ENCODE data around the gene TNFSF15.
A peak's percentile ranks its signal among the peaks of the same experiment; 100 is the strongest.

TNFSF15 gene

DNA sequence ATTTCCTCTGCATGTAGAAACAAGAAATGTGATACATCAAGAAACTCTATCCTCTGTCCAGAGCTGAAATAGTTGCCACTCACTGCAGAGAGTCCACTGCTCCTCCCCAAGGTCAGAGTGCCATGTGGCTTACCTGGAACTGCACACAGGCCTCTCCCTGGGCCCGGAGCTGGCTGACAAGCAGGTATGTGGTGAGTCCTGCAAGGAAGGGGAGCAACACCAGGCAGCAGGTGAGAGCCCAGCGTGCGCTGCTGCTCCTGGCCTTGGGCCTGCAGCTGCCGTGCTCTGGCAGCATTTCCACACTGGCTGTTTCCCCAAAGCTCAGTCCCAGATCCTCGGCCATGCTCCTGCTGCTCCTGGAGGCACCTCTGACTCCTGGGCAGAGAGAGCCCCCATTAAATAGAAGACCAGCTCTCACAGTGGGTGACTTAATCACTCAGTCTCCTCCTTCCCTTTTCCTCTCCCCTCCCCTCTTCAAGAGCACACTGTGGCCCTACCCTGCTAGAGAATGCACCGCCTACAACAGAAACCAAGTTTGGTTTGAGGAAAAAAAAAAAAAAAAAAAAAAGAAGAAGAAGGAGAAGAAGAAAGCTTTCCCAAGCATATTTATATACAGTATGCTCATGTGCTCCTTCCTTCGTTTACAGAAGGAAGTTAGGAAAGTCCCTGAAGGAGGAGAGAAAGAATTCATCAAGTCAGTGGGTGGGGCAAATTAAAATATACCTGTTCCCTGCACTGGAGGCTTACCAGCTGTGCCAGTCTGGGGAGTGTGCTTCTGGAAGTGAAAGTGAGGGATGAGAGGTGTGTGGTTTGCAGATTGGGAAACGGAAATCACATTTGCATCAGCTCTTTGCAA is at the start of gene TNFSF15:
TNFSF15 (minus strand) TSS at position 370 of the 856 bp plus-strand sequence; CDS start at position 343, 27 bp downstream.
- no peaks in the 10 kb centered on the region for H3K9me3 ChIP-seq (ENCODE audit: control insufficient read depth, insufficient read depth, low read depth, low read length)
- H3K4me1 ChIP-seq (ENCODE audit: control insufficient read depth, insufficient read depth, low read length): peaks cover 23% of the 10 kb centered on the region
- peak within 1 kb of the TSS; percentile 35 for H3K4me3 ChIP-seq (ENCODE audit: low read depth, low read length)
- no peaks in the 10 kb centered on the region for H3K36me3 ChIP-seq (ENCODE audit: control insufficient read depth, insufficient read depth, low read length)
- peaks cover 6% of the 10 kb centered on the region for H3K27me3 ChIP-seq (ENCODE audit: control insufficient read depth, insufficient read depth, low read length)
- H3K27ac ChIP-seq (ENCODE audit: low read depth, low read length): no peak within 1 kb of the TSS
- H3K9ac ChIP-seq (ENCODE audit: low read length): no peak within 1 kb of the TSS

DNA sequence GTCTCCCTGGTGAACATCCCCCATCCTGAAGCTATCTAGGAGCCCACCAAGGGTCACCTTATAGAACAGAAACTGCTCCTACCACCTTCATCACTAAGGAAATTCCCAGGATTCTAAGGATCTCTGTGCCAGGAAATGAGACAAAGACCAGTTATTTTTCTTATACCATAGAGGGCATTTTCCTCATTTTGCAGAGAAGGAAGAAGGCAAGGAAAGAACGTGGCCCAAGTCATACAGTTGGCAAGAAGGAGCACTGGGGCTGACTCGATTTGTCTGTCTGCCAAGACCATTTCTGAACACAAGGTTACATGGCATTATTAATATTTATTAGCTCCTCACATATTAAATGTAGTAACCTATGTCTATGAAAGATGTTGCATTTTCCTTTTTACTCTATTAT is 49.6 kb upstream of the TNFSF15 start:
- no peaks in the 10 kb centered on the region for H3K9me3 ChIP-seq (ENCODE audit: control insufficient read depth, insufficient read depth, low read depth, low read length)

DNA sequence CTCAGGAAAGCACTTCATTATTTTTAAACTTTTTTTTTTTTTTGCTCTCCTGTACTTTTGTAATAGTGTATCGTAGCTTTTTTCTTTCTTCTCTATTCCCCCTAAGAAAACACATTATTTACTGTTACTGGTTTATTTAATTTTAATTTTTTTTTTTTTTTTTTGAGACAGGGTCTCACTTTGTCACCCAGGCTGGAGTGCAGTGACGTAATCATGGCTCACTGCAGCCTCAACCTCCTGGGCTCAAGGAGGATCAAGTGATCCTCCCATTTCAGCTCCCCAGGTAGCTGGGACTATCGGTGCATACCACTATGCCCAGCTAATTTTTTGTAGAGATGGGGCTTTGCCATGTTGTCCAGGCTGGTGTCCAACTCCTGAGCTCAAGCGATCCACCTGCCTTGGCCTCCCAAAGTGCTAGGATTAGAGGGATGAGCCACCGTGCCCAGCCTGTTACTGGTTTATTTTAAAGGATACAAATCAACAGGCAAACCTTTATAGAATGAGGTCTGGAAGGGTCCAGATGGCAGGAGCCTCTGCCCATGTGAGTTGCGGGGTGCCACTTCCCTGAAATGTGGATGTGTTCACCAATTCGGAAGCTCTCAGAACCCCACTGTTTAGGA is 49.0 kb upstream of the TNFSF15 start:
- H3K36me3 ChIP-seq (ENCODE audit: control insufficient read depth, insufficient read depth, low read length): no peaks in the 10 kb centered on the region
- H3K4me1 ChIP-seq (ENCODE audit: control insufficient read depth, insufficient read depth, low read length): peaks cover 5% of the 10 kb centered on the region; the same call in 1 of the 2 replicates
- peaks cover 5% of the 10 kb centered on the region; the same call in 1 of the 2 replicates for H3K27me3 ChIP-seq (ENCODE audit: control insufficient read depth, insufficient read depth, low read length)
- H3K9ac ChIP-seq (ENCODE audit: low read length): no peak overlapping the region
- H3K4me3 ChIP-seq (ENCODE audit: low read depth, low read length): no peak overlapping the region
- H3K27ac ChIP-seq (ENCODE audit: low read depth, low read length): no peak overlapping the region
- no peaks in the 10 kb centered on the region for H3K9me3 ChIP-seq (ENCODE audit: control insufficient read depth, insufficient read depth, low read depth, low read length)

More for the DNA sequence above, 49.6 kb upstream of the TNFSF15 start:
- H3K27ac ChIP-seq (ENCODE audit: low read depth, low read length): no peak overlapping the region
- no peak overlapping the region for H3K9ac ChIP-seq (ENCODE audit: low read length)
- no peak overlapping the region for H3K4me3 ChIP-seq (ENCODE audit: low read depth, low read length)
- H3K27me3 ChIP-seq (ENCODE audit: control insufficient read depth, insufficient read depth, low read length): peaks cover 5% of the 10 kb centered on the region; the same call in 1 of the 2 replicates
- peaks cover 5% of the 10 kb centered on the region; the same call in 1 of the 2 replicates for H3K4me1 ChIP-seq (ENCODE audit: control insufficient read depth, insufficient read depth, low read length)
- no peaks in the 10 kb centered on the region for H3K36me3 ChIP-seq (ENCODE audit: control insufficient read depth, insufficient read depth, low read length)

DNA sequence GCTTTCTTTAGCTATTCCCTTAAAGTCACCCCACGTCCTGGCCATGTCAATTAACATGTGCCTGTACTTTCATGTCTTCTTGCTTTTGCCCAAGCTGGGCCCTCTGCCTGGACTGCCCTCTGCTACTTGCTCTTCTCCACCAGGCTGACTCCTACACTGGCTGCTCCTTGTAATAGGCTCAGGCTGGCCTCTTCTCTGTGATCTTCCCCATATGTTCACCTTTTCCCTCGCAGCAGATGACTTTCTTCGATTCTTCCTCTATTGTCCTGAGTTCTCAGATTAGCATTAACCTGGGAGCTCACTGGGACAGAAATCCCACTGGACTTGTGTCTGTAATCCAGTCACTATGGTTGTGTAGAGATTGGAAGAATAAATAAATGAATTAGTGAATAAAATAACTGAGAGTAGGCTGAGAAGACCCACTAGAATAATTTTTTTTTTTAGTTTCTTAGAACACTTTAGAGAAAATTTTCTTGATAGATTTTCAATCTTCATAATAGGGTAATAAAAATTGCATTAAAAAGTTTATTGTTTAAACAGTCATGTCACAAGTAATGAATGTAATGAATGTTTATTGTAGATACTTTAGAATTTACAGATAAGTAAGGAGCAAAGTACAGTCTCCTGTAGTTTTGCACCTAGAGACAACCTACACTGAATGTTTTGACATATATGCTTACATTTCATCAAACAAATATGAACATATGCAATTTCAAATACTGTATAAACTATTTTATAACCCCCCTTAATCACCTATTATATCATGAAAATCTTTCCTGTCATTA is 47.4 kb upstream of the TNFSF15 start:
- no peak overlapping the region for H3K27ac ChIP-seq (ENCODE audit: low read depth, low read length)
- H3K27me3 ChIP-seq (ENCODE audit: control insufficient read depth, insufficient read depth, low read length): no peaks in the 10 kb centered on the region

DNA sequence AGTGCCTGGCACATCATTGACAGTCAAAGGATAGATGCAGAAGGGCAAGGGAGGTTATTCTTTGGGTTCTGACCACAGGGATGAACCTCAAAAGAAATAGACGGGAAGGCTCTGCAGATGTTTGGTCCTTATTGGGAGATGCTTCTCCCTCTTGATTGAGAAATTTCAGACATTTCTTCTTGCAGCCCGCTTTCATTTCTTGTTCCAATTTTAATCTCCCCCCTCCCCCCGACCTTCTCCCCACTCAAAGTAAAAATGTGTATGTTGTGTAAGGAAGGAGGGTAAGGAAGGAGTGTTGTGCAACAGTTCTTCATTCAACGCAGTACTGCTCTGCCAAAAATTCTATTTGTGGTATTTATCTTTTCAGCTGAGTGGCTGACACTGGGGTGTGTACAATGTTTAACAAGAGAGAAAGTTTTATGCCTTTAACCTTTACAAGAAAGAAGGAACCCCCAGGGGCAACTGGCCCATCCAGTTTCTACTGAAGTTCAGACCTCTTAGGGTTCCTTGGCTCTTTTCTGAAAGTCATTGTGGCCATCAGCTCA is 46.3 kb upstream of the TNFSF15 start:
- Histone ChIP-seq H3K4me1 (ENCODE audit: control insufficient read depth, insufficient read depth, low read length) (peaks cover 5% of the 10 kb centered on the region; the same call in 1 of the 2 replicates), H3K36me3 (ENCODE audit: control insufficient read depth, insufficient read depth, low read length) (no peaks in the 10 kb centered on the region), H3K27ac (ENCODE audit: low read depth, low read length) (no peak overlapping the region), H3K9me3 (ENCODE audit: control insufficient read depth, insufficient read depth, low read depth, low read length) (no peaks in the 10 kb centered on the region), H3K4me3 (ENCODE audit: low read depth, low read length) (no peak overlapping the region), H3K27me3 (ENCODE audit: control insufficient read depth, insufficient read depth, low read length) (no peaks in the 10 kb centered on the region), H3K9ac (ENCODE audit: low read length) (no peak overlapping the region)

More for the DNA sequence above, 47.4 kb upstream of the TNFSF15 start:
- Histone ChIP-seq H3K36me3 (ENCODE audit: control insufficient read depth, insufficient read depth, low read length) (no peaks in the 10 kb centered on the region), H3K4me3 (ENCODE audit: low read depth, low read length) (no peak overlapping the region), H3K9me3 (ENCODE audit: control insufficient read depth, insufficient read depth, low read depth, low read length) (no peaks in the 10 kb centered on the region), H3K9ac (ENCODE audit: low read length) (no peak overlapping the region), H3K4me1 (ENCODE audit: control insufficient read depth, insufficient read depth, low read length) (peaks cover 5% of the 10 kb centered on the region; the same call in 1 of the 2 replicates)

DNA sequence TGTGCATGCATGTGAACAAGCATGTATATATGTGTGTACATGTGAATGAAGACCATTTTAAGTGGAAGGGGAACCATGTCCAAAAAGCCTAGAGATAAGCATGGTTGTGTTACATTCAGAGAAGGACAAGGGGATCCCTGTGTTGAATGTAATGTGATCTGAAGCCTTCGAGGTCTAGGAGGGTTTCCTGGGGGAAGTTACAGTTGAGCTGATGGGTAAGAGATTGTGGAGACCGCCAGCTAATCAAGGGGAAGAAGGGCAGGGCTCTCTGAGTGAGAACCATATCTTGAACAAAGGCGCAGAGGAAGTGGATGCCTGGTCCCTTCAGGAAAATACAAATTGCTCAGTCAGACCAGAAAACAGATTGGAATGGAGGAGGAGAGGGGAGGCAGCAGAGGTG is 45.5 kb upstream of the TNFSF15 start:
- no peaks in the 10 kb centered on the region for H3K27me3 ChIP-seq (ENCODE audit: control insufficient read depth, insufficient read depth, low read length)
- H3K4me3 ChIP-seq (ENCODE audit: low read depth, low read length): no peak overlapping the region
- no peak overlapping the region for H3K9ac ChIP-seq (ENCODE audit: low read length)
- no peak overlapping the region for H3K27ac ChIP-seq (ENCODE audit: low read depth, low read length)
- peaks cover 5% of the 10 kb centered on the region; the same call in 1 of the 2 replicates for H3K4me1 ChIP-seq (ENCODE audit: control insufficient read depth, insufficient read depth, low read length)
- H3K36me3 ChIP-seq (ENCODE audit: control insufficient read depth, insufficient read depth, low read length): no peaks in the 10 kb centered on the region
- no peaks in the 10 kb centered on the region for H3K9me3 ChIP-seq (ENCODE audit: control insufficient read depth, insufficient read depth, low read depth, low read length)

DNA sequence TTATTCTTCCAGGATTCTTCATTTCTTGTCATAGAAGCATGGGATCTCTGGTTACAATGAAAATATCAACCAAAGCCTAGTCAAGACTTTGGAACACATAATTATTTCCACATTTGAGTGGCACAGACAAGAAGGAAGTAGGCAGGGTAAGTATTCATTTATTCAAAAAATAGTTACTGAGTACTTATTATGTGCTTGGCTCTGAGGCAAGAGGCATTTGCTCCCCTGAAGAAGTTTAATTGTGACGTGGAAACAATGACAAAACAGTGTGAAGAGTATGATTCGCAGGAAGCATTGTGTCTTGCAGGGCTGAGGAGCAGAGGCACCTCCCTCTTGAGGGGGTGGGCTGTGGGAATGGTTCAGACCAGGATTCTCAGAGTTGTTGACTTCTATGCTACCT is 45.0 kb upstream of the TNFSF15 start:
- no peaks in the 10 kb centered on the region for H3K36me3 ChIP-seq (ENCODE audit: control insufficient read depth, insufficient read depth, low read length)
- H3K9me3 ChIP-seq (ENCODE audit: control insufficient read depth, insufficient read depth, low read depth, low read length): no peaks in the 10 kb centered on the region
- H3K27me3 ChIP-seq (ENCODE audit: control insufficient read depth, insufficient read depth, low read length): no peaks in the 10 kb centered on the region
- H3K4me3 ChIP-seq (ENCODE audit: low read depth, low read length): no peak overlapping the region
- H3K4me1 ChIP-seq (ENCODE audit: control insufficient read depth, insufficient read depth, low read length): peaks cover 5% of the 10 kb centered on the region; the same call in 1 of the 2 replicates
- no peak overlapping the region for H3K27ac ChIP-seq (ENCODE audit: low read depth, low read length)
- H3K9ac ChIP-seq (ENCODE audit: low read length): no peak overlapping the region

DNA sequence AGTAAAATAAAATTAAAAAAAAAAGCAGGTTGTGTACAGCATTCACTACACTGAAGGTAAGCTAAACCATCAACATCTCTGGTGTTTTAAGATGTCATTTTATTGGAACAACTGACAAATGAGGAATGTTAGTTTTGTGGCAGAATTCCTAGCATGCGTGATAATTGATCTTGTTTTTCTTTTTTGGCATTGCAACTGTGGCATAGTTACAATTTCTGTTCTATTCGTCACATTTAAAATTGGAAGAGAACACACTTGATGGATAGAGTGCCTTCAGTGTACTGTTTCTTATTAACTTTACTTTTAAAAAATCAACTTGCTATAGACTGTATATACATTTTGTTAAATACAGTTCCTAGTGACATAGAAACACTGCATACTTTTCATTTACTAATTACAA is 43.6 kb upstream of the TNFSF15 start:
- Histone ChIP-seq H3K9ac (ENCODE audit: low read length) (no peak overlapping the region), H3K9me3 (ENCODE audit: control insufficient read depth, insufficient read depth, low read depth, low read length) (no peaks in the 10 kb centered on the region), H3K36me3 (ENCODE audit: control insufficient read depth, insufficient read depth, low read length) (no peaks in the 10 kb centered on the region), H3K27ac (ENCODE audit: low read depth, low read length) (no peak overlapping the region), H3K27me3 (ENCODE audit: control insufficient read depth, insufficient read depth, low read length) (no peaks in the 10 kb centered on the region), H3K4me1 (ENCODE audit: control insufficient read depth, insufficient read depth, low read length) (peaks cover 5% of the 10 kb centered on the region; the same call in 1 of the 2 replicates), H3K4me3 (ENCODE audit: low read depth, low read length) (no peak overlapping the region)

DNA sequence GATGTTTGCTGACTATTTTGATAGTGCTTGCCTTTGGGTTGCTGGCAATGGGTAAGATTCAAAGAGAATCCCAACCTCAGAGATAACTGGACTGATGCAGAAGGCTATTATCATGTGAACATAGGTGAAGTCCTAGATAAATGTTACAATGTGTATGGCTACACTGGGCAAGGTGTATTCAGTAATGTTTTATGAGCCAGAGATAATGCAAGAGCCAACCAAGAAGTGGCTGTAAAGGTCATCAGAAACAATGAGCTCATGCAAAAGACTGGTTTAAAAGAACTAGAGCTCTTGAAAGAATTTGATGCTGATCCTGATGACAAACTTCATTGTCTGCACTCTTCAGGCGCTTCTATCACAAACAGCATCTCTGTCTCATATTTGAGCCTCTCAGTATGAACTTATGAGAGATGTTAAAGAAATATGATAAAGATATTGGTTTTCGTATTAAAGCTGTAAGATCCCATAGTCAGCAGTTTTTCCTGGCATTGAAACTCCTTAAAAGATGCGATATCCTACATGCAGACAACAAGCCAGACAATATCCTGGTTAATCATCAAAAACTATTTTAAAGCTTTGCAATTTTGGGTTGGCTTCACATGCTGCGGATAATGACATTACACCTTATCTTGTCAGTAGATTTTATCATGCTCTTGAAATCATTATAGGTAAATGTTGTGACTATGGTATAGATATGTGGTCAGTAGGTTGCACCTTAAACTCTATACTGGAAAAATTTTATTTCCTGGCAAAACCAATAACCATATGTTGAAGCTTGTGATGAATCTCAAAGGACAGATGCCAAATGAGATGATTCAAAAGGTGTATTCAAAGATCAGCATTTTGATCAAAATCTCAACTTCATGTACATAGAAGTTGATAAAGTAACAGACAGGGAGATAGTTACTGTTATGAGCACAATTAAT is 41.9 kb upstream of the TNFSF15 start:
- no peak overlapping the region for H3K4me3 ChIP-seq (ENCODE audit: low read depth, low read length)
- H3K9ac ChIP-seq (ENCODE audit: low read length): no peak overlapping the region
- H3K27me3 ChIP-seq (ENCODE audit: control insufficient read depth, insufficient read depth, low read length): no peaks in the 10 kb centered on the region
- H3K36me3 ChIP-seq (ENCODE audit: control insufficient read depth, insufficient read depth, low read length): no peaks in the 10 kb centered on the region
- peaks cover 5% of the 10 kb centered on the region; the same call in 1 of the 2 replicates for H3K4me1 ChIP-seq (ENCODE audit: control insufficient read depth, insufficient read depth, low read length)
- no peaks in the 10 kb centered on the region for H3K9me3 ChIP-seq (ENCODE audit: control insufficient read depth, insufficient read depth, low read depth, low read length)
- H3K27ac ChIP-seq (ENCODE audit: low read depth, low read length): no peak overlapping the region

DNA sequence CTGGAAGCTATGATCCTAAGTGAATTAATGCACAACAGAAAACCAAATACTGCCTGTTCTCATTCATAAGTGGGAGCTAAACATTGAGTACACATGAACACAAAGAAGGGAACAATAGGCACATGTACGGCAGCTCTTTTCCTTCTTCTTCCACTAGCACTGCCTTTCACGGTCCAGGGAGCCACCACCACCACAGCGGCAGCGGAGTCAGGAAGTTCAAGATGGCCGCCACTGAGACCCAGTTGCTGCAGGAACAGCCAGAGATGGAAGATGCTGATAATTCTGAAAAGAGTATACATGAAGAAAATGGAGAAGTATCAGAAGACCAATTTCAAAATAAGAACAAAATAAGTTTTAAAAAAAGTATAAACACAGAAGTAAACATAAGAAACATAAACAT is 39.5 kb upstream of the TNFSF15 start:
- H3K4me1 ChIP-seq (ENCODE audit: control insufficient read depth, insufficient read depth, low read length): no peaks in the 10 kb centered on the region
- no peaks in the 10 kb centered on the region for H3K36me3 ChIP-seq (ENCODE audit: control insufficient read depth, insufficient read depth, low read length)
- H3K9me3 ChIP-seq (ENCODE audit: control insufficient read depth, insufficient read depth, low read depth, low read length): no peaks in the 10 kb centered on the region
- no peaks in the 10 kb centered on the region for H3K27me3 ChIP-seq (ENCODE audit: control insufficient read depth, insufficient read depth, low read length)
- H3K4me3 ChIP-seq (ENCODE audit: low read depth, low read length): no peak overlapping the region
- H3K9ac ChIP-seq (ENCODE audit: low read length): no peak overlapping the region
- H3K27ac ChIP-seq (ENCODE audit: low read depth, low read length): no peak overlapping the region

All from HUES6 (cell line).